PC-9 (cell line): ENCODE data around the gene EPHA3.

ENCODE experiments used
- CTCF ChIP-seq: fragments of 200-600 bp; sonication (generic); conservative IDR thresholded peaks from 2 replicates; pipeline ENCODE4 v1.6.1; 2017; ENCODE audit warnings: mixed run types, antibody characterized with exemption, mild to moderate bottlenecking, moderate library complexity
- EZH2 ChIP-seq: fragments of 200-600 bp; sonication (generic); IDR thresholded peaks from 2 replicates; pipeline ENCODE4 v1.8.0; 2017; ENCODE audit warnings: antibody characterized with exemption, low read depth

GRCh38 chr3:89252860-89253259 lies 145.4 kb downstream of the EPHA3 start:
- TF ChIP-seq CTCF: no peak
- TF ChIP-seq EZH2: no peak
